HG02981 (cell line): ENCODE results near the gene NLRP10.

Experiments
- ATAC-seq: cut with Tn5 transposase; IDR thresholded peaks from one replicate; pipeline ENCODE4 v1.9.1; 2021; ENCODE audit warnings: mild to moderate bottlenecking, moderate library complexity; ENCODE audit not compliant: unreplicated experiment

Gene NLRP10

GRCh38 chr11:7974668-7975067 lies 9.4 kb upstream of the NLRP10 start:
- ATAC-seq, result no peak

- ATAC-seq, result no peak
Measured at GRCh38 chr11:7973011-7973410, 7.8 kb upstream of the NLRP10 start.

DNA sequence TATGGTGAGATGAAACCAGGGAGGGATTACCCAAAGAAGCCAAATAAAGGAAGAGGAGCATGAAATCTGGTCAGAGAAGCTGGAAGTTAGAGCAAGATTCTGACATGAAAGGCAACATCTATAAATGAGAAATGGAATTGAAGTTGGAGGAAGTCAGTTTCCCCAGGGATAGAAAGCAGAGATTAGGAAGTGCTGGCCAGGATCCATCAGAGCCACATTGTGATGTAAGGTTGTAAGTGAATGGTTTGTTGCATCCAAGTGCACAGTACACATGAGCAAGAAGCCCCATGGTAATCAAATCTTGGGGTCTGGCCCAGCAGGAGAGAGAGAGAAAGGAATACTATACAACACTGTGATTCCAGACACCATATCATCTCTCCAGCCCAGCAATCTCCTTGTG lies 6.6 kb upstream of the NLRP10 start:
- no peak for ATAC-seq

- no peak for ATAC-seq
Measured at GRCh38 chr11:7969756-7970646, 4.8 kb upstream of the NLRP10 start.

DNA sequence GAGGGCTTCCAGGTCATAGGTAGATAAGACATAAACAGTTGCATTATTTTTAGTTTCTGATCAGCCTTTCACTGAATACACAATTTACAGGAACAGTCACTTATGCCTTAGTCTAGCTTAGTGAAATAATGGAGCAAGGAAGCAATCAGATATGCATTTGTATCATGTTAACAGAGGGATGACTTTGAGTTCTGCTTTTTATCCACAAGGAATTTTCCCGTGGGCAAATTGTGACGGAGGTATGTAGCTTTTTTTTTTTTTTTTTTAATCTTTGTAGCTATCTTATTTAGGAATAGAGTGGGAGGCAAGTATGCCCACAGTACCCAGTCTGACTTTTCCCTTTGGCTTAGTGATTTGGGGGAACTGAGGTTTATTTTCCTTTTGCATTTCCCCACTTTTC lies 3.4 kb upstream of the NLRP10 start:
- no peak for ATAC-seq

- no peak for ATAC-seq
Measured at GRCh38 chr11:7967826-7968225, 2.6 kb upstream of the NLRP10 start.

DNA sequence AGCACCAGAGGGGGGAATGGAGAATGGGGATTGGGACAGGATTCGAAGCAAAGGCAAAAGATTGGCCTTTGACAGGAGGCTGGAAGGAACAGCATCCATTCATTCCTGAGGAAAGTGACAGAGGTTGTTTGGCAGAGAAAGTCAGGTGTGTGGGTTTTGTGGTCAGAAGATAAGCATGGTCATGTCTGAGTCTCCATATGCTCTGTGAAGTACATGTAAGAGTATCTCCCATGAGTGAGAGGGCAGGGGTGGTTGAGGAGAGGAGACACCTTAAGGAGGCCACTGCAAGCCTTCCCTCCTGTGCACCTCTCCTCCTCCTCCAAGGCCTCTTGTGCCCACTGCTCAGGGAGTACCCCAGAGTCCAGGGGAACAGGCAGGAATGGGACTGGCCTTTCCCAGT lies 1.9 kb upstream of the NLRP10 start:
- ATAC-seq, result no peak

DNA sequence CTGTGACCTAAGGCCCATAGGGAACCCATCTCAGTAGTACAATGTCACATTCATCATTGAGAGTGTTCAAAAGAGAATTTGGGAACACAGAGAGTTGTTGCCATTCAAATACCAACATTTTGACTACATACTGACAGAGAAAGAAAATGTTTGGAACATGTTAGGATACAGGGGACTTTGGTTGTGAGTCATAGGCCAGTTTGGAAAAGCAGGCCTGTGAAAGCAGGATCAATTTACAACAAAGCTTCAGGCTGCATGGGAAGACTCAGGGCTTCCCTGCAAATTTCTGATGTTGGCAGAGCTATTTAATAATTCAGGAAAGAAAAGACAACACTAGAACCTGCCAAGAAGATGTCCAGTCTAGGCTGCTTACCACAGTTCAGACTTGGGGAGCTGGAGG lies 374 bp downstream of the NLRP10 start:
- no peak for ATAC-seq

DNA sequence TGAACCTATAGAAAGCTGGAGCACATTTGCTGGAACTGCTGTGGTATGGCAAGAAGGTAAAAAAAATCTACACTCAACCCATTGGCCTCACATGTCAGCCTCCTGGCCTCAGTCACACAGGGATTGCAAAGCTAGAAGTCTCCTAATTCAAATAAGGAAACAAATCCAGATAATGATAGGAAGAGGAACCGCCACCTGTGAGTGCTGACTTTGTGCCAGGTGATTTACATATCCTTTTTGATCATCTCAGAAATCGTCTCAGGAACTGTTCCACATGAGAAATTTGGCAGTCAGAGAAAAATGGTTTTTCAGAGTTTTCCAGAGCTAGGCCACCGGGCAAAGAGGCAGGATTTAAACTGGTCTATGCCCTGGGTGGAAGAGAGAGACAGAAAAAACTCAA lies 986 bp downstream of the NLRP10 start:
- ATAC-seq, result no peak

- ATAC-seq, result no peak
Measured at GRCh38 chr11:7955191-7955590, 10.1 kb downstream of the NLRP10 start.

DNA sequence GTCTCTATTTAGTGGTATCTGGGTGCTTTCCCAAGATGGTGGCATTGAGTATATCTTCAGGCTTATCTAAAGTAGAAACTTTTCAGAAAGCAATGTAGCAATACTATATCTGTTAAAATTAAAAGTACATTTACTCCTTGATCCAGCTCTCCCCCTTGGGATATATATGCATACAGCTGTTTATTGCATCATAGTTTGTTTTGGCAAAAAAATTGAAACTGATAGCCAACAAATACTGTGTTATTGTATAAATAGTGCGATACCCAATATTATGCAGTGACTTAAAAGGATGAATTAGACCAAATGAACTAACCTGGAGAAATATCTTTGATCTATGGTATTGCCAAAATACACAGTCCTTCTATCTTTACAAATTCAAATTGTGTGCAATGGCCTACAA lies 15.3 kb downstream of the NLRP10 start:
- no peak for ATAC-seq

DNA sequence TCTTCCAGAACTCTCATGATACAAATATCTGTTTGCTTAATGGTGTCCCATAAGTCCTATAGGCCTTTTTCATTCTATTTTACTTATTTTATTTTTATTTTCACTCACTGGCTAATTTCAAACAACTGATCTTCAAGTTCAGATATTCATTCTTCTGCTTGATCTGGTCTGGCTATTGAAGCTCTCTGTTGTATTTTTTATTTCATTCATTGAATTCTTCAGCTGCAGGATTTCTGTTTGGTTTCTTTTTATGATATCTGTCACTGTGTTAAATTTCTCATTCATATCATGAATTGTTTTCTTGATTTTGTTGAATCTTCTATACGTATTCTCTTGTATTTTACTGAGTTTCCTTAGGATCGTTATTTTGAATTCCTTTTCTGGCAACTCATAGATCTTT lies 21.1 kb downstream of the NLRP10 start:
- no peak for ATAC-seq

- no peak for ATAC-seq
Measured at GRCh38 chr11:7941608-7942007, 23.6 kb downstream of the NLRP10 start, which contains the start of gene OR10A3. OR10A3 (minus strand) TSS chr11:7941708; CDS start chr11:7939520, 2,188 bp downstream.

DNA sequence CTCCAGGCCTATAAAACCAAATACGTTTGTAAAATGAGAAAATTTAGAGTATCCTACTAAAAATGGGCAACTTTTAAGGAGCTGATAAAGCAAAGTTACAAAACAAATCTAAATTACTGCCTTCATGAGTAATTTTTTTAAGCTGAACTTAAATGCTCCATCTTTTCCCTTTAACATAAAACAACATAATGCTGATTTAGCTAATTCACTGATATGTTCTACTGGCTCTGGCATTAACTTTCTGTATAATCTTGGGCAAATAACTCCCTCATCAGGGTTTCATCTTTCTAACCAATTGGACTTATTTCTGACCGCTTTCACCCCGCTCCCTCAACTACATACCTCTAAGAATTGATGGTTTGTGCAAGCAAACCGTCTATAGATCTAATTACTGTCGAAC lies 24.1 kb downstream of the NLRP10 start:
- ATAC-seq, result no peak

DNA sequence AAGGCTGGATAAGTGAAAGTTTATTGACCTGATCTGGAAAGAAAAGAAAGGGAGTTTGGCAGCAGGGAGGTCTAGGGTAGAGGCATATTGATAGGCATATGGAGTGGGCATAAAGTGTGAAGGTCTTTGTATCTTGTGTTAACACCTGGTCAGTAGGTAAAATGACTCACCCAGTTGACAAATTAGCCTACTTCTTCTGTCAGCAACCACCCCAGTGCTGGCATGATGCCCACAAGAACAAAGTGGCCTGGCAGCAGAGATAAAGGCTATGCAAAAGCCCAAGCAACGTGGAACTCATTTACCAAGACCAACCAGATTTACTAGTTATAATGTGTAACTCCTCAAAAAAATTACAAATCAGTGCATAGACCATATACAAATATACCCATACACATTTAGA lies 28.6 kb downstream of the NLRP10 start:
- ATAC-seq, result no peak

- ATAC-seq, result no peak
Measured at GRCh38 chr11:7931168-7931567, 34.1 kb downstream of the NLRP10 start, which contains the start of gene OR10A6. OR10A6 (minus strand) TSS chr11:7931268; CDS start chr11:7928662, 2,606 bp downstream.

DNA sequence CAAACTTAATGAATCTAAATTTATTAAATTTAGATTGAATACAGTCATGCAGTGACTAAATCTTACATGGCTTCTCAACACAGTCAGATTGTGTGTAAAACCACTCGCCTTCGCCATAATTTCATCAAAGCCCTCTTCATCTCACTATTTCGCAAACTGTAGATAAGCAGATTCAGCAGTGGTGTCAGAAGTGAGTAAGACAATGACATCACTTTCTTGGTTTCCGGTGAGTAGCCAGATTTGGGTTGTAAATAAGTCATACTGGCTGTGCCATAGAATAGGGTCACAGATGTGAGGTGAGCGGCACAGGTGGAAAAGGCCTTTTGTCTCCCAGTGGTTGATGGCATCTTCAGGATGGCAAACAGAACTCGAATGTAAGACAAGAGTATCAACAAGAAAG lies 37.6 kb downstream of the NLRP10 start:
- no peak for ATAC-seq

DNA sequence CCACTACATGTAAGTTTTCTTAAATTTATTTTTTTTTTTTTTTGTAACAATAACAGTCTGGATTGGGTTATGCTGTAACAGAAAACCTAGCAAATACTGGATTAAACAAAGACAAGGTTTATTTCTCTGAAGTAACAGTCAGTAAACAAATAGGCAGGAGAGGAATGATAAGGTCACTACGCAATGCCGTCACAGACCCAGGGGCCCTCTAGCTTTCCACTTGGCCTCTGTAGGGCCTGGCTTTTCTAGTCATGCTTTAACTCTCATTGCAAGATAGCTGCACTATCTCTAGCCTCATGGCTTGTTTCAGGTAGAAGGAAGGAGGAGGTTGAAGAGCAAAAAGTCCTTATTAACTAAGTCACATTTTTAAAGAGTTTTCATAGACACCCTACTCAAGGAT lies 40.7 kb downstream of the NLRP10 start:
- ATAC-seq, result no peak

- ATAC-seq, result no peak
Measured at GRCh38 chr11:7918141-7918540, 47.1 kb downstream of the NLRP10 start.
